HEK293 (cell line): ENCODE data around the gene ELP6.

Experiments used
- CTCF ChIA-PET: fragments of 350-600 bp; formaldehyde crosslinking; extraction: SDS; loops from one replicate; lab custom pipeline; 2021; ENCODE audit warnings: antibody characterized with exemption; lab: Yijun Ruan, JAX
- POLR2A ChIA-PET: fragments of 300-600 bp; formaldehyde crosslinking; extraction: SDS; loops from one replicate; lab custom pipeline; 2020; ENCODE audit warnings: antibody characterized with exemption, inconsistent platforms; lab: Yijun Ruan, JAX
- H3K27ac ChIP-seq: fragments of 200-500 bp; sonication (Bioruptor generic); 2 replicates; pipeline ENCODE4 v1.5.1; 2014; ENCODE audit warnings: low read depth, low read length, control low read depth, inconsistent platforms; ENCODE audit errors: extremely low read depth
- H3K36me3 ChIP-seq, 2 experiments: fragments of 200-500 bp in 1 of 2; sonication (Bioruptor generic) in 1 of 2; 1 replicate in 1 of 2; 2 replicates in 1 of 2; pipeline ENCODE4 v1.5.1; 2014 to 2017; ENCODE audit warnings: inconsistent platforms in 2 of 2, low read length in 2 of 2; ENCODE audit not compliant: control insufficient read depth in 2 of 2, insufficient read depth in 1 of 2
- H3K4me1 ChIP-seq: fragments of 200-500 bp; sonication (Bioruptor generic); 2 replicates; pipeline ENCODE4 v1.5.1; 2014; ENCODE audit warnings: mild to moderate bottlenecking, low read length, inconsistent platforms; ENCODE audit not compliant: control insufficient read depth, insufficient read depth
- H3K4me3 ChIP-seq: 2 replicates; pipeline ENCODE4 v1.5.1; 2011; ENCODE audit warnings: low read depth, mild to moderate bottlenecking, control low read depth, low read length, moderate library complexity
- H3K9me3 ChIP-seq: fragments of 200-500 bp; sonication (Bioruptor generic); 2 replicates; pipeline ENCODE4 v1.5.1; 2014; ENCODE audit warnings: low read depth, low read length, inconsistent platforms; ENCODE audit not compliant: control insufficient read depth, insufficient read depth
- GFI1B ChIP-seq: fragments of 450-650 bp; formaldehyde crosslinking; IDR thresholded peaks from 2 replicates; pipeline ENCODE4 v1.5.1; 2016; ENCODE audit warnings: missing biosample characterization, missing genetic modification characterization
- GLIS1 ChIP-seq: fragments of 450-650 bp; formaldehyde crosslinking; IDR thresholded peaks from 2 replicates; pipeline ENCODE4 v1.5.1; 2016; ENCODE audit warnings: missing biosample characterization, missing genetic modification characterization
- OSR2 ChIP-seq: fragments of 450-650 bp; formaldehyde crosslinking; IDR thresholded peaks from 2 replicates; pipeline ENCODE4 v1.5.1; 2016; ENCODE audit warnings: missing biosample characterization, missing genetic modification characterization
- SP7 ChIP-seq: fragments of 450-650 bp; formaldehyde crosslinking; IDR thresholded peaks from 2 replicates; pipeline ENCODE4 v1.5.1; 2016; ENCODE audit warnings: missing biosample characterization, missing genetic modification characterization
- WT1 ChIP-seq: fragments of 450-650 bp; formaldehyde crosslinking; IDR thresholded peaks from 2 replicates; pipeline ENCODE4 v1.5.1; 2016; ENCODE audit warnings: missing biosample characterization, missing genetic modification characterization
- ZBTB17 ChIP-seq: fragments of 450-650 bp; formaldehyde crosslinking; IDR thresholded peaks from 2 replicates; pipeline ENCODE4 v1.5.1; 2016; ENCODE audit warnings: missing biosample characterization, missing genetic modification characterization
- ZEB2 ChIP-seq: fragments of 450-650 bp; formaldehyde crosslinking; IDR thresholded peaks from 2 replicates; pipeline ENCODE4 v1.5.1; 2016; ENCODE audit warnings: missing biosample characterization, missing genetic modification characterization
- ZFP3 ChIP-seq: fragments of 450-650 bp; formaldehyde crosslinking; IDR thresholded peaks from 2 replicates; pipeline ENCODE4 v1.5.1; 2016; ENCODE audit warnings: low read depth, missing biosample characterization, missing genetic modification characterization
- ZFP41 ChIP-seq: fragments of 450-650 bp; formaldehyde crosslinking; IDR thresholded peaks from 2 replicates; pipeline ENCODE4 v1.5.1; 2016; ENCODE audit warnings: missing biosample characterization, missing genetic modification characterization, borderline replicate concordance
- ZIC2 ChIP-seq: fragments of 450-650 bp; formaldehyde crosslinking; IDR thresholded peaks from 2 replicates; pipeline ENCODE4 v1.5.1; 2016; ENCODE audit warnings: missing biosample characterization, missing genetic modification characterization
- ZNF10 ChIP-seq: fragments of 450-650 bp; formaldehyde crosslinking; IDR thresholded peaks from 2 replicates; pipeline ENCODE4 v1.5.1; 2017; ENCODE audit warnings: missing biosample characterization, missing genetic modification characterization
- ZNF184 ChIP-seq: fragments of 450-650 bp; IDR thresholded peaks from 2 replicates; pipeline ENCODE4 v1.5.1; 2018; ENCODE audit warnings: missing biosample characterization, mild to moderate bottlenecking, missing genetic modification characterization
- ZNF335 ChIP-seq: fragments of 450-650 bp; formaldehyde crosslinking; conservative IDR thresholded peaks from 2 replicates; pipeline ENCODE4 v1.5.1; 2016; ENCODE audit warnings: missing biosample characterization, missing genetic modification characterization
- ZNF600 ChIP-seq: fragments of 450-650 bp; formaldehyde crosslinking; IDR thresholded peaks from 2 replicates; pipeline ENCODE4 v1.5.1; 2016; ENCODE audit warnings: missing biosample characterization, missing genetic modification characterization
- ZNF629 ChIP-seq: fragments of 450-650 bp; formaldehyde crosslinking; IDR thresholded peaks from 2 replicates; pipeline ENCODE4 v1.5.1; 2017; ENCODE audit warnings: missing biosample characterization, missing genetic modification characterization
- ZNF776 ChIP-seq: fragments of 450-650 bp; formaldehyde crosslinking; IDR thresholded peaks from 2 replicates; pipeline ENCODE4 v1.5.0; 2017; ENCODE audit warnings: missing biosample characterization, missing genetic modification characterization, borderline replicate concordance
- TF ChIP-seq, protein P1 (sequence below): fragments of 450-650 bp; formaldehyde crosslinking; IDR thresholded peaks from 2 replicates; pipeline ENCODE4 v1.5.1; 2016; ENCODE audit warnings: missing biosample characterization, missing genetic modification characterization
- TF ChIP-seq, protein P2 (sequence below): fragments of 450-650 bp; formaldehyde crosslinking; IDR thresholded peaks from 2 replicates; pipeline ENCODE4 v1.5.1; 2016; ENCODE audit warnings: missing biosample characterization, missing genetic modification characterization
- TF ChIP-seq, protein P3 (sequence below): fragments of 450-650 bp; formaldehyde crosslinking; IDR thresholded peaks from 2 replicates; pipeline ENCODE4 v1.5.1; 2017; ENCODE audit warnings: missing biosample characterization, missing genetic modification characterization
- TF ChIP-seq, protein P4 (sequence below): fragments of 450-650 bp; formaldehyde crosslinking; IDR thresholded peaks from 2 replicates; pipeline ENCODE4 v1.5.1; 2016; ENCODE audit warnings: missing biosample characterization, missing genetic modification characterization
- TF ChIP-seq, protein P5 (sequence below): fragments of 450-650 bp; formaldehyde crosslinking; IDR thresholded peaks from 2 replicates; pipeline ENCODE4 v1.5.1; 2017; ENCODE audit warnings: missing biosample characterization, missing genetic modification characterization
- TF ChIP-seq, protein P6 (sequence below): fragments of 450-650 bp; formaldehyde crosslinking; conservative IDR thresholded peaks from 2 replicates; pipeline ENCODE4 v1.5.1; 2016; ENCODE audit warnings: low read depth, missing biosample characterization, missing genetic modification characterization

Gene ELP6

DNA sequence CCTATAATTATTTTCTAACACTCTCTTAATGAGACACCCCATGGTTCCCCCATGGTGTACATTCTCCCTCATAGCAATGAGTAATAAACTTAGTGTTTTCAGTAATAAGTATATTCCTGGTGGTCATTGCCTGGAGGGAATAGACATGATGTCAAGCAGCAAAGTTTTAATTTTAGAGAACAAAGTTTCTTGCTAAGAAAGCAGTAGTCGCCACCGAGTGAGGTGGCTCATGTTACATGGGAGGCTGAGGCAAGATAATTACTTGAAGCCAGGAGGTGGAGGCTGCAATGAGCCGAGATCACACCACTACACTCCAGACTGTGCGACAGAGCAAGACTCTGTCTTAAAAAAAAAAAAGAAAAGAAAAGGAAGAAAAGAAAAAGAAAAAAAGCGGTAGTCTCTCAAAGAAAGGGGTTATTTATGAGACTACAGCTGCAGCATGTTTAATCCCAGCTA lies 2.4 kb upstream of the ELP6 start:
- TF ChIP-seq OSR2 (tag by site-specific recombination) = peak; percentile 75; the same call in 1 of the 2 replicates
- TF ChIP-seq ZNF184 (tag by site-specific recombination) = 0 out of 2 replicates have a peak, but pooled peaks have one; percentile 9
- peak; percentile 71 for TF ChIP-seq ZNF600 (tag by site-specific recombination)
- TF ChIP-seq GLIS1 (tag by site-specific recombination) = peak; percentile 90
- TF ChIP-seq WT1 (tag by site-specific recombination) = peak; percentile 91
- TF ChIP-seq GFI1B (tag by site-specific recombination) = no peak
- TF ChIP-seq ZIC2 (tag by site-specific recombination) = peak; percentile 28
- TF ChIP-seq, protein P1, sequence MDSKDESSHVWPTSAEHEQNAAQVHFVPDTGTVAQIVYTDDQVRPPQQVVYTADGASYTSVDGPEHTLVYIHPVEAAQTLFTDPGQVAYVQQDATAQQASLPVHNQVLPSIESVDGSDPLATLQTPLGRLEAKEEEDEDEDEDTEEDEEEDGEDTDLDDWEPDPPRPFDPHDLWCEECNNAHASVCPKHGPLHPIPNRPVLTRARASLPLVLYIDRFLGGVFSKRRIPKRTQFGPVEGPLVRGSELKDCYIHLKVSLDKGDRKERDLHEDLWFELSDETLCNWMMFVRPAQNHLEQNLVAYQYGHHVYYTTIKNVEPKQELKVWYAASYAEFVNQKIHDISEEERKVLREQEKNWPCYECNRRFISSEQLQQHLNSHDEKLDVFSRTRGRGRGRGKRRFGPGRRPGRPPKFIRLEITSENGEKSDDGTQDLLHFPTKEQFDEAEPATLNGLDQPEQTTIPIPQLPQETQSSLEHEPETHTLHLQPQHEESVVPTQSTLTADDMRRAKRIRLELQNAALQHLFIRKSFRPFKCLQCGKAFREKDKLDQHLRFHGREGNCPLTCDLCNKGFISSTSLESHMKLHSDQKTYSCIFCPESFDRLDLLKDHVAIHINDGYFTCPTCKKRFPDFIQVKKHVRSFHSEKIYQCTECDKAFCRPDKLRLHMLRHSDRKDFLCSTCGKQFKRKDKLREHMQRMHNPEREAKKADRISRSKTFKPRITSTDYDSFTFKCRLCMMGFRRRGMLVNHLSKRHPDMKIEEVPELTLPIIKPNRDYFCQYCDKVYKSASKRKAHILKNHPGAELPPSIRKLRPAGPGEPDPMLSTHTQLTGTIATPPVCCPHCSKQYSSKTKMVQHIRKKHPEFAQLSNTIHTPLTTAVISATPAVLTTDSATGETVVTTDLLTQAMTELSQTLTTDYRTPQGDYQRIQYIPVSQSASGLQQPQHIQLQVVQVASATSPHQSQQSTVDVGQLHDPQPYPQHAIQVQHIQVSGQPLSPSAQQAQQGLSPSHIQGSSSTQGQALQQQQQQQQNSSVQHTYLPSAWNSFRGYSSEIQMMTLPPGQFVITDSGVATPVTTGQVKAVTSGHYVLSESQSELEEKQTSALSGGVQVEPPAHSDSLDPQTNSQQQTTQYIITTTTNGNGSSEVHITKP (tag by site-specific recombination) = peak; percentile 63
- TF ChIP-seq ZNF776 (tag by site-specific recombination) = no peak
- TF ChIP-seq, protein P2, sequence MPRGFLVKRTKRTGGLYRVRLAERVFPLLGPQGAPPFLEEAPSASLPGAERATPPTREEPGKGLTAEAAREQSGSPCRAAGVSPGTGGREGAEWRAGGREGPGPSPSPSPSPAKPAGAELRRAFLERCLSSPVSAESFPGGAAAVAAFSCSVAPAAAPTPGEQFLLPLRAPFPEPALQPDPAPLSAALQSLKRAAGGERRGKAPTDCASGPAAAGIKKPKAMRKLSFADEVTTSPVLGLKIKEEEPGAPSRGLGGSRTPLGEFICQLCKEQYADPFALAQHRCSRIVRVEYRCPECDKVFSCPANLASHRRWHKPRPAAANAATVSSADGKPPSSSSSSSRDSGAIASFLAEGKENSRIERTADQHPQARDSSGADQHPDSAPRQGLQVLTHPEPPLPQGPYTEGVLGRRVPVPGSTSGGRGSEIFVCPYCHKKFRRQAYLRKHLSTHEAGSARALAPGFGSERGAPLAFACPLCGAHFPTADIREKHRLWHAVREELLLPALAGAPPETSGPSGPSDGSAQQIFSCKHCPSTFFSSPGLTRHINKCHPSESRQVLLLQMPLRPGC = 0 out of 2 replicates have a peak, but pooled peaks have one; percentile 11
- peak; percentile 42 for TF ChIP-seq ZNF629
- peak; percentile 56 for TF ChIP-seq ZBTB17 (tag by site-specific recombination)
- TF ChIP-seq SP7 (tag by site-specific recombination) = peak; percentile 96
- TF ChIP-seq ZNF335 = peak; percentile 43; the same call in 1 of the 2 replicates
- no peak for TF ChIP-seq ZFP41 (tag by site-specific recombination)
- TF ChIP-seq, protein P3, sequence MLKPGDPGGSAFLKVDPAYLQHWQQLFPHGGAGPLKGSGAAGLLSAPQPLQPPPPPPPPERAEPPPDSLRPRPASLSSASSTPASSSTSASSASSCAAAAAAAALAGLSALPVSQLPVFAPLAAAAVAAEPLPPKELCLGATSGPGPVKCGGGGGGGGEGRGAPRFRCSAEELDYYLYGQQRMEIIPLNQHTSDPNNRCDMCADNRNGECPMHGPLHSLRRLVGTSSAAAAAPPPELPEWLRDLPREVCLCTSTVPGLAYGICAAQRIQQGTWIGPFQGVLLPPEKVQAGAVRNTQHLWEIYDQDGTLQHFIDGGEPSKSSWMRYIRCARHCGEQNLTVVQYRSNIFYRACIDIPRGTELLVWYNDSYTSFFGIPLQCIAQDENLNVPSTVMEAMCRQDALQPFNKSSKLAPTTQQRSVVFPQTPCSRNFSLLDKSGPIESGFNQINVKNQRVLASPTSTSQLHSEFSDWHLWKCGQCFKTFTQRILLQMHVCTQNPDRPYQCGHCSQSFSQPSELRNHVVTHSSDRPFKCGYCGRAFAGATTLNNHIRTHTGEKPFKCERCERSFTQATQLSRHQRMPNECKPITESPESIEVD = peak; percentile 69
- TF ChIP-seq, protein P4, sequence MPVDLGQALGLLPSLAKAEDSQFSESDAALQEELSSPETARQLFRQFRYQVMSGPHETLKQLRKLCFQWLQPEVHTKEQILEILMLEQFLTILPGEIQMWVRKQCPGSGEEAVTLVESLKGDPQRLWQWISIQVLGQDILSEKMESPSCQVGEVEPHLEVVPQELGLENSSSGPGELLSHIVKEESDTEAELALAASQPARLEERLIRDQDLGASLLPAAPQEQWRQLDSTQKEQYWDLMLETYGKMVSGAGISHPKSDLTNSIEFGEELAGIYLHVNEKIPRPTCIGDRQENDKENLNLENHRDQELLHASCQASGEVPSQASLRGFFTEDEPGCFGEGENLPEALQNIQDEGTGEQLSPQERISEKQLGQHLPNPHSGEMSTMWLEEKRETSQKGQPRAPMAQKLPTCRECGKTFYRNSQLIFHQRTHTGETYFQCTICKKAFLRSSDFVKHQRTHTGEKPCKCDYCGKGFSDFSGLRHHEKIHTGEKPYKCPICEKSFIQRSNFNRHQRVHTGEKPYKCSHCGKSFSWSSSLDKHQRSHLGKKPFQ (tag by site-specific recombination) = peak; percentile 94
- TF ChIP-seq, protein P5, sequence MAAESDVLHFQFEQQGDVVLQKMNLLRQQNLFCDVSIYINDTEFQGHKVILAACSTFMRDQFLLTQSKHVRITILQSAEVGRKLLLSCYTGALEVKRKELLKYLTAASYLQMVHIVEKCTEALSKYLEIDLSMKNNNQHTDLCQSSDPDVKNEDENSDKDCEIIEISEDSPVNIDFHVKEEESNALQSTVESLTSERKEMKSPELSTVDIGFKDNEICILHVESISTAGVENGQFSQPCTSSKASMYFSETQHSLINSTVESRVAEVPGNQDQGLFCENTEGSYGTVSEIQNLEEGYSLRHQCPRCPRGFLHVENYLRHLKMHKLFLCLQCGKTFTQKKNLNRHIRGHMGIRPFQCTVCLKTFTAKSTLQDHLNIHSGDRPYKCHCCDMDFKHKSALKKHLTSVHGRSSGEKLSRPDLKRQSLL = no peak
- TF ChIP-seq, protein P6, sequence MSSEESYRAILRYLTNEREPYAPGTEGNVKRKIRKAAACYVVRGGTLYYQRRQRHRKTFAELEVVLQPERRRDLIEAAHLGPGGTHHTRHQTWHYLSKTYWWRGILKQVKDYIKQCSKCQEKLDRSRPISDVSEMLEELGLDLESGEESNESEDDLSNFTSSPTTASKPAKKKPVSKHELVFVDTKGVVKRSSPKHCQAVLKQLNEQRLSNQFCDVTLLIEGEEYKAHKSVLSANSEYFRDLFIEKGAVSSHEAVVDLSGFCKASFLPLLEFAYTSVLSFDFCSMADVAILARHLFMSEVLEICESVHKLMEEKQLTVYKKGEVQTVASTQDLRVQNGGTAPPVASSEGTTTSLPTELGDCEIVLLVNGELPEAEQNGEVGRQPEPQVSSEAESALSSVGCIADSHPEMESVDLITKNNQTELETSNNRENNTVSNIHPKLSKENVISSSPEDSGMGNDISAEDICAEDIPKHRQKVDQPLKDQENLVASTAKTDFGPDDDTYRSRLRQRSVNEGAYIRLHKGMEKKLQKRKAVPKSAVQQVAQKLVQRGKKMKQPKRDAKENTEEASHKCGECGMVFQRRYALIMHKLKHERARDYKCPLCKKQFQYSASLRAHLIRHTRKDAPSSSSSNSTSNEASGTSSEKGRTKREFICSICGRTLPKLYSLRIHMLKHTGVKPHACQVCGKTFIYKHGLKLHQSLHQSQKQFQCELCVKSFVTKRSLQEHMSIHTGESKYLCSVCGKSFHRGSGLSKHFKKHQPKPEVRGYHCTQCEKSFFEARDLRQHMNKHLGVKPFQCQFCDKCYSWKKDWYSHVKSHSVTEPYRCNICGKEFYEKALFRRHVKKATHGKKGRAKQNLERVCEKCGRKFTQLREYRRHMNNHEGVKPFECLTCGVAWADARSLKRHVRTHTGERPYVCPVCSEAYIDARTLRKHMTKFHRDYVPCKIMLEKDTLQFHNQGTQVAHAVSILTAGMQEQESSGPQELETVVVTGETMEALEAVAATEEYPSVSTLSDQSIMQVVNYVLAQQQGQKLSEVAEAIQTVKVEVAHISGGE (tag by site-specific recombination) = no peak
- peak; percentile 43; the same call in 1 of the 2 replicates for TF ChIP-seq ZEB2 (tag by site-specific recombination)
- 0 out of 2 replicates have a peak, but pooled peaks have one; percentile 44 for TF ChIP-seq ZNF10 (tag by site-specific recombination)
- TF ChIP-seq ZFP3 (tag by site-specific recombination) = no peak
- Histone ChIP-seq H3K9me3 (no peaks in the 10 kb centered on the region), H3K27ac (no peak overlapping the region), H3K4me1 (no peaks in the 10 kb centered on the region), H3K36me3 (peaks cover 0 to 10% of the 10 kb centered on the region in 2 experiments; a peak in 1 of 3 replicates), H3K4me3 (no peak overlapping the region)
- ChIA-PET CTCF (interaction anchor here (0.5 to 0.6 kb wide), 2 partner anchors 239 to 513 kb away, joined by 3 read pairs; no protein-coding TSS in a partner anchor), POLR2A (no interaction called here)
